IMR-90 (cell line): ENCODE measurements around the gene CAPN9. TPM values are rescaled to one million over a fixed set of nuclear protein-coding genes. Genes with fewer than 3 reads are reported as not detected.
"Not testable (repeated sequence)": the region's sequence is repeated elsewhere in the genome, so short reads cannot be mapped to it uniquely, and the experiment has no call there.

ENCODE experiments used
- ATAC-seq: fragments of 200-7000 bp; cut with Tn5 transposase; 2 replicates; pipeline ENCODE4 v1.9.1; 2020; ENCODE audit warnings: low read depth, mild to moderate bottlenecking, moderate library complexity
- BruUV-seq: library from RNA; stranded (reverse); fragments of 400-500 nt; replicated peaks from 2 replicates; lab custom pipeline; 2021; lab: Mats Ljungman, UMichigan
- CTCF ChIA-PET: fragments of 300-600 bp; formaldehyde crosslinking; extraction: SDS; loops from one replicate; lab custom pipeline; 2021; ENCODE audit warnings: antibody characterized with exemption; lab: Yijun Ruan, JAX
- POLR2A ChIA-PET: fragments of 300-600 bp; sonication (Branson Sonifier 250); formaldehyde crosslinking; loops from one replicate; lab custom pipeline; 2022; ENCODE audit warnings: antibody characterized with exemption; ENCODE audit not compliant: unreplicated experiment; lab: Charles Lee
- DNase-seq: peaks from one replicate; pipeline ENCODE4 v3.0.0; 2013
- H2AFZ ChIP-seq: replicated peaks from 2 replicates; pipeline ENCODE3; 2013; ENCODE audit warnings: low read length, mild to moderate bottlenecking; ENCODE audit not compliant: poor library complexity
- H2AK5ac ChIP-seq: 2 replicates; pipeline ENCODE4 v1.6.1; 2013; ENCODE audit warnings: low read depth, low read length, inconsistent platforms
- H2AK9ac ChIP-seq: replicated peaks from 2 replicates; pipeline ENCODE3; 2013; ENCODE audit warnings: mild to moderate bottlenecking, low read depth, low read length, moderate library complexity; ENCODE audit not compliant: poor library complexity
- H2BK120ac ChIP-seq: 2 replicates; pipeline ENCODE4 v1.6.1; 2013; ENCODE audit warnings: low read depth, low read length, inconsistent platforms
- H2BK15ac ChIP-seq: 3 replicates; pipeline ENCODE4 v1.6.1; 2013; ENCODE audit warnings: low read depth, low read length, inconsistent platforms
- H2BK20ac ChIP-seq: 2 replicates; pipeline ENCODE4 v1.6.1; 2013; ENCODE audit warnings: low read depth, mild to moderate bottlenecking, inconsistent platforms, low read length, moderate library complexity
- H2BK5ac ChIP-seq: 2 replicates; pipeline ENCODE4 v1.6.1; 2013; ENCODE audit warnings: mild to moderate bottlenecking, low read depth, low read length, inconsistent platforms; ENCODE audit not compliant: poor library complexity, severe bottlenecking
- H3K14ac ChIP-seq: replicated peaks from 2 replicates; pipeline ENCODE4 v1.6.1; 2013; ENCODE audit warnings: low read depth, low read length, inconsistent platforms
- H3K18ac ChIP-seq: 2 replicates; pipeline ENCODE4 v1.6.1; 2013; ENCODE audit warnings: low read depth, low read length, control low read depth
- H3K23ac ChIP-seq: 2 replicates; pipeline ENCODE4 v1.6.1; 2013; ENCODE audit warnings: low read depth, low read length, inconsistent platforms
- H3K27ac ChIP-seq: 2 replicates; pipeline ENCODE4 v1.5.1; 2013; ENCODE audit warnings: mild to moderate bottlenecking, control low read depth, low read length; ENCODE audit not compliant: insufficient read depth
- H3K27me3 ChIP-seq: 2 replicates; pipeline ENCODE4 v1.6.1; 2013; ENCODE audit warnings: low read length; ENCODE audit not compliant: control insufficient read depth, insufficient read depth
- H3K36me3 ChIP-seq: 2 replicates; pipeline ENCODE4 v1.6.1; 2013; ENCODE audit warnings: low read length, mixed read lengths; ENCODE audit not compliant: control insufficient read depth, insufficient read depth
- H3K4ac ChIP-seq: 2 replicates; pipeline ENCODE4 v1.6.1; 2013; ENCODE audit warnings: low read depth, low read length, inconsistent platforms
- H3K4me1 ChIP-seq: 2 replicates; pipeline ENCODE4 v1.6.1; 2013; ENCODE audit warnings: low read length, mixed read lengths; ENCODE audit not compliant: control insufficient read depth, insufficient read depth
- H3K4me2 ChIP-seq: 2 replicates; pipeline ENCODE4 v1.6.1; 2013; ENCODE audit warnings: low read depth, mild to moderate bottlenecking, control low read depth, low read length, moderate library complexity
- H3K4me3 ChIP-seq: 2 replicates; pipeline ENCODE4 v1.5.1; 2013; ENCODE audit warnings: low read depth, mild to moderate bottlenecking, control low read depth, low read length, moderate library complexity; ENCODE audit not compliant: insufficient read depth
- H3K56ac ChIP-seq: 2 replicates; pipeline ENCODE4 v1.6.1; 2013; ENCODE audit warnings: low read length, inconsistent platforms; ENCODE audit not compliant: insufficient read depth; ENCODE audit errors: extremely low read depth
- H3K79me1 ChIP-seq, 2 experiments: 2 replicates each; pipeline ENCODE4 v1.6.1; 2013; ENCODE audit warnings: low read length in 2 of 2, inconsistent platforms in 1 of 2, low read depth in 1 of 2
- H3K9ac ChIP-seq: 2 replicates; pipeline ENCODE4 v1.6.1; 2013; ENCODE audit warnings: low read depth, low read length, control low read depth
- H3K9me1 ChIP-seq: 2 replicates; pipeline ENCODE4 v1.6.1; 2013; ENCODE audit warnings: low read length, inconsistent platforms; ENCODE audit not compliant: insufficient read depth
- H3K9me3 ChIP-seq: 2 replicates; pipeline ENCODE4 v1.6.1; 2013; ENCODE audit warnings: low read length; ENCODE audit not compliant: control insufficient read depth, insufficient read depth
- H4K20me1 ChIP-seq: 2 replicates; pipeline ENCODE4 v1.6.1; 2013; ENCODE audit warnings: low read length, inconsistent platforms; ENCODE audit not compliant: insufficient read depth
- H4K5ac ChIP-seq: 2 replicates; pipeline ENCODE4 v1.6.1; 2013; ENCODE audit warnings: mild to moderate bottlenecking, low read depth, low read length, control low read depth
- H4K8ac ChIP-seq, 2 experiments: 2 replicates each; pipeline ENCODE4 v1.6.1; 2013; ENCODE audit warnings: low read depth in 2 of 2, low read length in 2 of 2, control low read depth in 1 of 2, inconsistent platforms in 1 of 2
- H4K91ac ChIP-seq: 2 replicates; pipeline ENCODE4 v1.6.1; 2013; ENCODE audit warnings: low read depth, low read length, inconsistent platforms; ENCODE audit not compliant: insufficient read depth
- WGBS, 2 experiments: methylation state at CpG; one replicate each; pipeline versions ENCODE4 v1.1.5 to v1.1.7; 2013; ENCODE audit warnings: missing lambda C conversion rate in 2 of 2; ENCODE audit not compliant: insufficient read length in 1 of 2; ENCODE audit errors: extremely low coverage in 2 of 2; 5-methylcytosine and 5-hydroxymethylcytosine counted together
- dilution Hi-C: fragments of 300-500 bp; cut with HindIII; formaldehyde crosslinking; loops from one replicate; pipeline ENCODE4 v1.14.3; 2018; ENCODE audit warnings: low sequenced_read_pairs; ENCODE audit not compliant: unreplicated experiment
- in situ Hi-C: fragments of 300-500 bp; cut with MboI; formaldehyde crosslinking; loops from 3 replicates; pipeline ENCODE4 v1.14.3; 2019; ENCODE audit warnings: low sequenced_read_pairs, inconsistent platforms, mixed read lengths
- intact Hi-C: fragments of 100-400 bp; cut with micrococcal nuclease; formaldehyde crosslinking; loops from 2 replicates; pipeline ENCODE4 v1.10.0; 2022
- polyA plus RNA-seq, 3 experiments: library from polyadenylated mRNA; depleted of rRNA; stranded (reverse); fragments of >200 nt; gene quantifications; 2 replicates each; pipeline ENCODE4 v1.2.3, GENCODE V29; 2012; ENCODE audit warnings: low replicate concordance in 1 of 3
- total RNA-seq: library from RNA; depleted of rRNA; stranded (reverse); fragments of >200 nt; gene quantifications from 2 replicates; pipeline ENCODE4 v1.2.3, GENCODE V29; 2012

Gene CAPN9
- total and polyA plus RNA-seq, 2 of the 4 experiments (the other 2 are of a cell fraction) = not detected

DNA sequence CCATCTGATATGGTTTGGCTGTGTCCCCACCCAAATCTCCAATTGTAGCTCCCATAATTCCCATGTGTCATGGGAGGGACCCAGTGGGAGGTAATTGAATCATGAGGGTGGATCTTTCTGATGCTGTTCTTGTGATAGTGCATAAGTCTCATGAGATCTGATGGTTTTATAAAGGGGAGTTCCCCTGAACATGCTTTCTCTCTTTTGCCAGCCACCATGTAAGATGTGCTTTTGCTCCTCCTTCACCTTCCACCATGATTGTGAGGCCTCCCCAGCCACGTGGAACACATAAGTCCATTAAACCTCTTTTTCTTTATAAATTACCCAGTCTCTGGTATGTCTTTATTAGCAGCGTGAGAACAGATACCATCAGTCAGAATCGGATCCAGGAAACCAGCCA lies 30.7 kb upstream of the CAPN9 start:
- WGBS, 2 experiments = no CpG with 5 or more reads among the region's 3 CpGs
- intact Hi-C loops, POLR2A ChIA-PET: not testable (repeated sequence)

More for the DNA sequence above, 30.7 kb upstream of the CAPN9 start:
- H3K27ac ChIP-seq, H3K4me3 ChIP-seq, H3K36me3 ChIP-seq, H2BK20ac ChIP-seq, ATAC-seq, H4K5ac ChIP-seq, H4K20me1 ChIP-seq, H2BK120ac ChIP-seq, H3K4me2 ChIP-seq, H3K56ac ChIP-seq, H3K4ac ChIP-seq, H3K9ac ChIP-seq, H3K14ac ChIP-seq, H3K9me1 ChIP-seq, H4K91ac ChIP-seq, CTCF ChIA-PET, DNase-seq, H4K8ac ChIP-seq, H3K23ac ChIP-seq, BruUV-seq, H3K18ac ChIP-seq, H3K27me3 ChIP-seq, H2AK9ac ChIP-seq, dilution Hi-C loops, H2BK5ac ChIP-seq, H3K79me1 ChIP-seq, H2BK15ac ChIP-seq, H2AK5ac ChIP-seq, H2AFZ ChIP-seq, in situ Hi-C loops, H3K9me3 ChIP-seq: not testable (repeated sequence)
- H3K4me1 ChIP-seq = peaks cover 11% of the 10 kb centered on the region
